Kidney epithelial cell (primary cell): Measurements from ENCODE around the gene DCAF4. TPM values are rescaled to one million over a fixed set of nuclear protein-coding genes. Genes with fewer than 3 reads are reported as not detected.
A peak's percentile ranks its signal among the peaks of the same experiment; 100 is the strongest.

Experiments
- DNase-seq: peaks from one replicate; pipeline ENCODE4 v3.0.0-alpha.2; 2010; ENCODE audit warnings: low read depth
- H3K27me3 ChIP-seq: 2 replicates; pipeline ENCODE4 v1.6.0; 2011; ENCODE audit warnings: low read length; ENCODE audit not compliant: control insufficient read depth, insufficient read depth
- H3K36me3 ChIP-seq: 2 replicates; pipeline ENCODE4 v1.5.1; 2011; ENCODE audit warnings: low read length; ENCODE audit not compliant: control insufficient read depth, insufficient read depth
- H3K4me3 ChIP-seq: 2 replicates; pipeline ENCODE4 v1.5.1; 2011; ENCODE audit warnings: low read depth, mild to moderate bottlenecking, control low read depth, low read length
- total RNA-seq: library from RNA; depleted of rRNA; stranded (reverse); fragments of >200 nt; gene quantifications from 2 replicates; pipeline ENCODE4 v1.2.3, GENCODE V29; 2015
- TF ChIP-seq, protein P1 (sequence below): IDR thresholded peaks from 2 replicates; pipeline ENCODE4 v1.5.1; 2011; ENCODE audit warnings: mild to moderate bottlenecking, moderate library complexity, low read length, control low read depth, inconsistent platforms; ENCODE audit not compliant: insufficient read depth, poor library complexity, severe bottlenecking

DCAF4 gene
- total RNA-seq, 1 donor from 2014 or later, result 23.1 TPM

- Histone ChIP-seq H3K27me3 (no peaks in the 10 kb centered on the region), H3K36me3 (no peaks in the 10 kb centered on the region), H3K4me3 (no peak overlapping the region)
- TF ChIP-seq, protein P1, sequence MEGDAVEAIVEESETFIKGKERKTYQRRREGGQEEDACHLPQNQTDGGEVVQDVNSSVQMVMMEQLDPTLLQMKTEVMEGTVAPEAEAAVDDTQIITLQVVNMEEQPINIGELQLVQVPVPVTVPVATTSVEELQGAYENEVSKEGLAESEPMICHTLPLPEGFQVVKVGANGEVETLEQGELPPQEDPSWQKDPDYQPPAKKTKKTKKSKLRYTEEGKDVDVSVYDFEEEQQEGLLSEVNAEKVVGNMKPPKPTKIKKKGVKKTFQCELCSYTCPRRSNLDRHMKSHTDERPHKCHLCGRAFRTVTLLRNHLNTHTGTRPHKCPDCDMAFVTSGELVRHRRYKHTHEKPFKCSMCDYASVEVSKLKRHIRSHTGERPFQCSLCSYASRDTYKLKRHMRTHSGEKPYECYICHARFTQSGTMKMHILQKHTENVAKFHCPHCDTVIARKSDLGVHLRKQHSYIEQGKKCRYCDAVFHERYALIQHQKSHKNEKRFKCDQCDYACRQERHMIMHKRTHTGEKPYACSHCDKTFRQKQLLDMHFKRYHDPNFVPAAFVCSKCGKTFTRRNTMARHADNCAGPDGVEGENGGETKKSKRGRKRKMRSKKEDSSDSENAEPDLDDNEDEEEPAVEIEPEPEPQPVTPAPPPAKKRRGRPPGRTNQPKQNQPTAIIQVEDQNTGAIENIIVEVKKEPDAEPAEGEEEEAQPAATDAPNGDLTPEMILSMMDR, result peak; percentile 92
- no peak for DNase-seq
These were observed 21.3 kb upstream of the DCAF4 start for GRCh38 chr14:72904840-72905561.

DNA sequence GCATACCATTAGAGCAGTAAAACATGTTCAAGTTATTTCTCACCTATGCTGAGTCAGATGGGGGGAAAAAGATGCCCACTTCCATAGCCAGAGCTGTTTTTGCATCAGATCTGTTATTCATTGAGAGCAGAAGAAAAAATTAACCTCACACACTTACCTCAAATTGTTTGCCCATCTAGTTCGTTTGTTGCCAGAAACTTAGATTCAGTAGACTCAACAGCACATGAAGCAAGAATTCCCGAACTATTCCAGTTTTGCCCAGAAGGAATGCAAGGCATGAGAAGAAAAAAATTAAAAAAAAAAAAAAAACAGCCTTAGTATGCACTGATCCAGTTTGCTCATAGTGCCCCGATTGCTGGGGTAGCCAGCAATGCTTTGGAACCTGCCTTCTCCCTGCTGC, 19.9 kb upstream of the DCAF4 start:
- Histone ChIP-seq H3K4me3 (no peak overlapping the region), H3K27me3 (no peaks in the 10 kb centered on the region), H3K36me3 (no peaks in the 10 kb centered on the region)
- DNase-seq, result peak; percentile 80
- TF ChIP-seq, protein P1, result no peak

DNA sequence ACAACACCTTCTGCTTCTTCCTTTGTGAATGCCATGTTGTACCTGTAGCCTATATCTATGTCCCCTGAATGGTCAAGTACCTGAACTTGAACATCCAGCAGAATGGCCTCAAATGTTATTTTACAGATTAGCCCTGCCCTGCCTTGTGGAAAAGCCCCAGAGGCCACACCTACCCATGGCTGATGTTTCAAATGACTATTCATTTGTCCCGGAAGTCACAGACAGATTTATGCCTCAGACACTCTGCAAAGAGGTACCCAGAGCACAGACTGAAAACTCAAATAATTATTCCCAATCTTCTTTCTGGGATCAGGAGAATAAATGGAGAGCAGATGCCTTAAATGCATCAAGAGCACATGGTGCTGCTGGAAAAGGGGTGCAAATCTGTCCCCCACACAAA, 19.4 kb upstream of the DCAF4 start:
- TF ChIP-seq, protein P1, result no peak
- no peak for DNase-seq
- Histone ChIP-seq H3K36me3 (no peaks in the 10 kb centered on the region), H3K4me3 (no peak overlapping the region), H3K27me3 (no peaks in the 10 kb centered on the region)

DNA sequence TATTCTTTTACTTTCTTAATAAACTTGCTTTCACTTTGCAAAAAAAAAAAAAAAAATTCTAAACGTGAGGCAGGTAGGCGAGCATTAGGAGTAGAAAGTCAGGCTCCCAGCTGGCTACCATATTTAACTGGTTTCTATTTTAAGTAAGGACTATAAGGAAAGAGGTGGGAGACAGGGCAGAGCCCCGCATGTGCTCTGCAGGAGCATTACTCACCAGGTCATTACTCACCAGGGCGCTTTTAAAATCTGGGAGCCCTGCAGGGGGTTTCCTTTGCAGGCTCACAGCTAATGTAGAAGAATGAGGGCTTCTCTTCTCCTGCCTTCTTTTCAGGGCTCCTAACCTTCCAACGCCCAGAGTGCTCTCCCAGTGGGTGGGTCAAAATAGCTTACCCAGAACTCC, 18.4 kb upstream of the DCAF4 start:
- DNase-seq, result no peak
- TF ChIP-seq, protein P1, result no peak
- Histone ChIP-seq H3K27me3 (no peaks in the 10 kb centered on the region), H3K4me3 (no peak overlapping the region), H3K36me3 (no peaks in the 10 kb centered on the region)

DNA sequence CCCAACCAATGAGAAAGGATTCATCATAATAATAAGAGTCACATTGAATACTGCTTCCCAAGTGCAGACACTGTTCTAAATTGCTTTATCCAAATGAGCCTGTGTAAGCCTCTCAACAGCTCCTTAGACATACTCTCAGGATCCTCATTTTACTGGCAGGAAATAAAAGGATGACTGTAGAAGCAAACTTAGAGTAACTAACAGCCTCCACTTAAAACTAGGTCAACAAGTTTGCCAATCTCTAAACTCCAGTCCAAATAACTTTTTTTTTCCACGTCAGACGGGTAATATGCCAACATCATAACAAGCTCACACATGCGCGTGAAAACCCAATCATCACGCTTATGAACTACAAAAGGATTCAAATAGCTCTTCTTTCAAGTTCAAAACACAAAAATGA, 17.1 kb upstream of the DCAF4 start:
- Histone ChIP-seq H3K36me3 (no peaks in the 10 kb centered on the region), H3K4me3 (no peak overlapping the region), H3K27me3 (no peaks in the 10 kb centered on the region)
- DNase-seq, result no peak
- TF ChIP-seq, protein P1, result no peak

DNA sequence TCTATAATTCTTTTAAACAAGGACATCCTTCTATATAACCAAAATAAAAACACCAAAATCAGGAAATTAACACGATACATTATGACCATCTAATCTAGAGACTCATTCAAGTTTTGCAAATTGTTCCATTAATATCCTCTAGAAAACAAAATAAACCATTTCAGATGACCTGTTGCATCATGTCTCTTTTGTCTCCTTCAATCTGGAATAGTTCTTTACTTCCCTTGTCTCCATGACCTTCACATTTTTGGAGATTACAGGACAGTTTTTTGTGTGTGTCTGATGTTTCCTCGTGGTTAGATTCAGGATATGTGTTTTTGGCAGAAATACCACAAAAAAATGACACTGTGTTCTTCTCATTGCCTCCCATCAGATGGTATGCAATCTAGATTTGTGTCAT, 12.5 kb upstream of the DCAF4 start:
- H3K36me3 ChIP-seq, result no peaks in the 10 kb centered on the region
- no peak for DNase-seq
- H3K4me3 ChIP-seq, result no peak overlapping the region
- TF ChIP-seq, protein P1, result no peak
- no peaks in the 10 kb centered on the region for H3K27me3 ChIP-seq
